Progenitor cell of endocrine pancreas (in vitro differentiated cells): ENCODE results near the gene SRD5A1. TPM values are rescaled to one million over a fixed set of nuclear protein-coding genes. Genes with fewer than 3 reads are reported as not detected.
A peak's percentile ranks its signal among the peaks of the same experiment; 100 is the strongest.

Experiments used
- DNase-seq: peaks from one replicate; pipeline ENCODE4 v3.0.0; 2021; ENCODE audit warnings: low spot score; ENCODE audit not compliant: unreplicated experiment
- H3K27ac Mint-ChIP-seq: 2 replicates; pipeline ENCODE4 v1.8.0; 2021; ENCODE audit warnings: mild to moderate bottlenecking, moderate library complexity, mixed read lengths
- H3K27me3 Mint-ChIP-seq: 2 replicates; pipeline ENCODE4 v1.8.0; 2021; ENCODE audit warnings: mixed read lengths
- H3K36me3 Mint-ChIP-seq: 2 replicates; pipeline ENCODE4 v1.8.0; 2022; ENCODE audit warnings: mixed read lengths; ENCODE audit not compliant: insufficient read depth
- H3K4me1 Mint-ChIP-seq: 2 replicates; pipeline ENCODE4 v1.8.0; 2021; ENCODE audit warnings: low read depth, mixed read lengths
- H3K4me3 Mint-ChIP-seq: 2 replicates; pipeline ENCODE4 v1.8.0; 2021; ENCODE audit warnings: low read depth, mild to moderate bottlenecking, moderate library complexity, mixed read lengths
- H3K9me3 Mint-ChIP-seq: 2 replicates; pipeline ENCODE4 v1.8.0; 2021; ENCODE audit warnings: low read depth, mixed read lengths
- total RNA-seq: library from RNA; stranded (reverse); gene quantifications from 2 replicates; pipeline ENCODE4 v1.2.1, GENCODE V29; 2021
- TF ChIP-seq, protein P1 (sequence below): fragments of 200-600 bp; sonication (generic); IDR thresholded peaks from one replicate; pipeline ENCODE4 v1.5.0; 2021; ENCODE audit warnings: antibody characterized with exemption, mild to moderate bottlenecking; ENCODE audit not compliant: unreplicated experiment

Gene SRD5A1
- total RNA-seq, 1 donor from 2014 or later: 24.8 TPM

DNA sequence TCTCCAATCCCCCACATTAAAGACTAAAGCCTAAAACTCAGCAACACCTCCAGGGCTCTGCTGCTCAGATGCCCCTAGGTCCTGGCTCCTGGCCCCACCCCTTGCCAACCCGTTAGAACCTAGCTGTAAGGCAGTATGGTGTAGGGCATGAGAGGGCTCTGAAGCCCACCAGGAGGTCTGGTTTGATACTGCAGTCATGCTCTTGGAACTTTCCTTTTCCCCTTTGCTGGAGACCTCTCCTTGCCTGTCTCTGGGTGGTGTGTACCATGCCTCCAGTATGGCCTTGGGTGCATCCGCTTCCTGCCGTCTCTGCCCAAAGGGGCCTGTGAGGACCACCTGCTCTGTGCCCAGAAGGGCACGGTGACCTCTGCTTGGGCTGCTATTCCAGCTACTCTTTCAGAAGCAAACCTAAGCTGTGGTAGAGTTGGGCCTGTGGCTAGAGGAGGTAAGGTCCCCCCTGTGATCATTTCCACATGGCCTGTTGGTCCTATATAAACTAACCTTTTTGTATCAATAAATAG lies 83.4 kb downstream of the SRD5A1 start:
- Mint-ChIP-seq H3K27me3 (no peaks in the 10 kb centered on the region), H3K4me3 (peak overlapping the region; percentile 82), H3K9me3 (no peaks in the 10 kb centered on the region), H3K27ac (no peak overlapping the region), H3K36me3 (no peaks in the 10 kb centered on the region), H3K4me1 (peaks cover 41% of the 10 kb centered on the region)
- DNase-seq: no peak
- TF ChIP-seq, protein P1, sequence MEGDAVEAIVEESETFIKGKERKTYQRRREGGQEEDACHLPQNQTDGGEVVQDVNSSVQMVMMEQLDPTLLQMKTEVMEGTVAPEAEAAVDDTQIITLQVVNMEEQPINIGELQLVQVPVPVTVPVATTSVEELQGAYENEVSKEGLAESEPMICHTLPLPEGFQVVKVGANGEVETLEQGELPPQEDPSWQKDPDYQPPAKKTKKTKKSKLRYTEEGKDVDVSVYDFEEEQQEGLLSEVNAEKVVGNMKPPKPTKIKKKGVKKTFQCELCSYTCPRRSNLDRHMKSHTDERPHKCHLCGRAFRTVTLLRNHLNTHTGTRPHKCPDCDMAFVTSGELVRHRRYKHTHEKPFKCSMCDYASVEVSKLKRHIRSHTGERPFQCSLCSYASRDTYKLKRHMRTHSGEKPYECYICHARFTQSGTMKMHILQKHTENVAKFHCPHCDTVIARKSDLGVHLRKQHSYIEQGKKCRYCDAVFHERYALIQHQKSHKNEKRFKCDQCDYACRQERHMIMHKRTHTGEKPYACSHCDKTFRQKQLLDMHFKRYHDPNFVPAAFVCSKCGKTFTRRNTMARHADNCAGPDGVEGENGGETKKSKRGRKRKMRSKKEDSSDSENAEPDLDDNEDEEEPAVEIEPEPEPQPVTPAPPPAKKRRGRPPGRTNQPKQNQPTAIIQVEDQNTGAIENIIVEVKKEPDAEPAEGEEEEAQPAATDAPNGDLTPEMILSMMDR: no peak

DNA sequence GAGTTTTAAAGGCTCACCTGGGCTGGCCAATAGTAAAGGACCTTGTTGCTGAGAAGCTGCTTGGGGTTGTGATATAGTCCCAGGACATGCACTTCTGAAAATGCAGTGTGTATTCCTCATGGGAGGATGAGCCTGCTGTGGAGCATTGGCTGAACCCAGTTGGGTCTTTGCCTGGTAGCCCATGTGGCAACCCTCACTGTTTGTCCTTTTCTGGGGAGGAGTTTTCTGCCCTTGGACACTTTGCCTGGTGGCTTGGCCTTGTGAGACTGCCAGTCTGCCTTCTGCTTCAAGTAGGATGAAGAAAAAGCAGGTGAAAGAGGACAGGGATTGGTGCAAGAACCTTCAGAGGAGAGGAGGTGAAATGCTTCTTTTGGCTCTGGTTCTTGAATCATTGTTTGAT lies 84.0 kb downstream of the SRD5A1 start:
- H3K9me3 Mint-ChIP-seq: no peaks in the 10 kb centered on the region
- H3K27ac Mint-ChIP-seq: no peak overlapping the region
- no peaks in the 10 kb centered on the region for H3K36me3 Mint-ChIP-seq
- DNase-seq: no peak
- no peak overlapping the region for H3K4me3 Mint-ChIP-seq
- no peaks in the 10 kb centered on the region for H3K27me3 Mint-ChIP-seq
- peaks cover 41% of the 10 kb centered on the region for H3K4me1 Mint-ChIP-seq
- TF ChIP-seq, protein P1: no peak

DNA sequence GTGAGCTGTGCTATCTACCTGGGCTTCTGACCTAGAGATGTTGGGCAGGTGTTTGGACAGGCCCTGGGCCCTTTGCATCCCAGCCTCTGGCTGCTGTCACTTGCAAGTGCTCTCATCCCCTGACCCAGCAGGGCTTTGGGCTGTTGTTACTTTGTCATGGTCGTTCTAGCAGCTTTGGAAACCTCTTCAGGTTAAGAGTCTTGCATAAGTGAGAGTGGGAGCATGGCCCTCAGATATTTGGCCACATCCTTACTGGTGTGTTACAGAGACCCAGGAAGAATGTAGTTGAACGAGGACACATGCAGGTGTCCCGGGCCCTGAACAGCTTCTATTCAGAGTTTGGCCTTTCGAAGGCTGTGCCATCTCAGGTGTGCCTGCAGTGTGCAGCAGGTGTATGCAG lies 84.4 kb downstream of the SRD5A1 start:
- H3K4me1 Mint-ChIP-seq: peaks cover 43% of the 10 kb centered on the region
- no peaks in the 10 kb centered on the region for H3K27me3 Mint-ChIP-seq
- no peak overlapping the region for H3K4me3 Mint-ChIP-seq
- no peaks in the 10 kb centered on the region for H3K36me3 Mint-ChIP-seq
- H3K9me3 Mint-ChIP-seq: no peaks in the 10 kb centered on the region
- H3K27ac Mint-ChIP-seq: no peak overlapping the region
- TF ChIP-seq, protein P1: no peak
- DNase-seq: no peak

DNA sequence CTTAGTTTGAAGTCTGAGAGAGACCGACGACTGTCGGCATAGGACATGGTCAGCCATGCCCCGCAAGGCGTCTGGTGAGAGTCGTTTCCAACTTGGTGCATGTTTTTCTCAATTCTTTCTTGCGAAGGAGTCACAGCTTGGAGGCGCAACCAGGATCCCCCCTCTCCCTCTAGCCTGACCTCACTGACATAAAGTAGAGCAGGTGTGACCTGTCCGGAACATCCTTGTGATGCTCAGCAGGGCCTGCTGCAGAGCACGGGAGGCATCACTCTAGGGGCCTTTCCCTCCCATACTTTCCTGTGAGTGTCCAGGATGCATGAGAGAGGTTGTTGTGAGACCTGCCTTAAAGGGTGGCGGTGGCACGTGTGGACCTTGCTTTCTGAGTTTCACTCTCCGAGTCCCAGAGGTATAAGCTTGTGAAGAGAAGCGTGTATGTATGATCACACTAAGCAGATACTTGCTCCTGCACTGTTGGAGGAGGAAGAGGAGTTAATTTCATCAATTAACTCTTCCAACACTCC lies 85.0 kb downstream of the SRD5A1 start:
- H3K9me3 Mint-ChIP-seq: no peaks in the 10 kb centered on the region
- TF ChIP-seq, protein P1: no peak
- H3K36me3 Mint-ChIP-seq: no peaks in the 10 kb centered on the region
- DNase-seq: no peak
- no peak overlapping the region for H3K4me3 Mint-ChIP-seq
- peak overlapping the region; percentile 1 for H3K27ac Mint-ChIP-seq
- peaks cover 45% of the 10 kb centered on the region for H3K4me1 Mint-ChIP-seq
- no peaks in the 10 kb centered on the region for H3K27me3 Mint-ChIP-seq

DNA sequence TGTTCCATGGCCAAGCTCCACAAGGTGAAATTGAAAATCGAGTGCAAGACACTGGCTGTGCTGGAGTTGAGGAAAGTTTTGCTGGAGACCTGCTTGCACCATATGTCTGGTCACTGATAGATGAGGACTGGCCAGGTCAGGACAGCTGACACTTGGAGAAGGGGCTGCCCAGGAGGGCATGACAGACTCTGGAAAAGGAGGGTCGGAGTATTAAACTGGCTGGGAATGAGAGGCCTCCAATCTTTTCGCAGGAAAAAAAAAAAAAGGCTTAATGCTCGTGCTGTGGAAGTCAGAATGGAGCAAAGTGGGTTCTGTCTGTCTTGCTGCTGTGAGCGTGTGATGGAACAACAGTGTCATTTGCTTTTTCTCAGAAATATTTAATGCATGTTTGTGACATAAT lies 85.5 kb downstream of the SRD5A1 start:
- Mint-ChIP-seq H3K27ac (no peak overlapping the region), H3K4me1 (peaks cover 50% of the 10 kb centered on the region), H3K4me3 (no peak overlapping the region), H3K27me3 (no peaks in the 10 kb centered on the region), H3K36me3 (no peaks in the 10 kb centered on the region), H3K9me3 (no peaks in the 10 kb centered on the region)
- no peak for DNase-seq
- TF ChIP-seq, protein P1: no peak
